GM12892 (cell line): ENCODE results near the gene CFAP46.

ENCODE experiments used
- DNase-seq: peaks from one replicate; pipeline ENCODE4 v3.0.0; 2011; ENCODE audit not compliant: insufficient read length
- FAIRE-seq: peaks from 2 replicates; lab custom pipeline; 2011; peaks lifted over from hg19 to GRCh38; lab: Jason Lieb, UNC
- POLR2A ChIP-seq: IDR thresholded peaks from 2 replicates; pipeline ENCODE4 v1.6.1; 2011; ENCODE audit warnings: low read depth, low read length, control low read depth
- POLR2AphosphoS5 ChIP-seq: IDR thresholded peaks from 2 replicates; pipeline ENCODE4 v1.6.1; 2011; ENCODE audit warnings: low read depth, low read length, control low read depth
- TAF1 ChIP-seq: IDR thresholded peaks from 2 replicates; pipeline ENCODE4 v1.6.1; 2011; ENCODE audit warnings: low read depth, mild to moderate bottlenecking, control low read depth, low read length, borderline replicate concordance

Gene CFAP46

GRCh38 chr10:132886211-132887099 lies 55.9 kb downstream of the CFAP46 start:
- FAIRE-seq, result no peak
- DNase-seq, result no peak
- TF ChIP-seq POLR2AphosphoS5 (no peak), TAF1 (no peak), POLR2A (no peak)

DNA sequence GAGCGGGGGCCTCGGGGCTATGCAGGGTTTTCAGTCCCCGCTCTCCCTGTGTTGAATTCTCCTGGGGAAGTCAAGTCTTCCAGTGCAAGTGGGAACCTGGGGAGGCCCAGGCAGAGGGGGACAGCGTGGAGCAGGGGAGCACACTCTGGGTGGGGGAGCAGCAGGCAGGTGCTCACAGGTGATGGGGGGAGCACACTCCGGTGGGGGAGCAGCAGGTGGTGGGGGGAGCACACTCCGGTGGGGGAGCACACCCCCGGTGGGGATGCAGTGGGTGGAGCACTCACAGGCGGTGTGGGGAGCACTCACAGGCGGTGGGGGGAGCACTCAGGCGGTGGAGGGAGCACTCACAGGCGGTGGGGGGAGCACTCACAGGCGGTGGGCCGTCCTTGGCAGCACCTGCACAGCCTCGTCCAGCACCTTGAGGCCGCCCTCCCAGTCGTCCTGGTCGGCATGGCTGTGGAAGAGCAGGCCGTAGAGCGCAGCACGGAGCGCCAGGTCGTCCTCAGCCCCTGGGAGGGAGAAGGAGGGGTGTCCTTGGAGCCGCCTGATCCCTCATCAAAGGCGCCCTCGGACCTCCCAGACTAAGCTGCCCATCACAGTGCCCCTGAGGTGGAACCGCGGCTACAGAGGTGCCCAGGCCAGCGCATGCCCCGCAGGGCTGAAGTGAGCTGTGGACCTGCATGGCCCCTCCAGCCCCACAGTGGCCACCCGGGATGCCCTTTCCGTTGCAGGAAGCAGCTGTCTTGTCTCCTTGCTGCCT lies 56.7 kb downstream of the CFAP46 start:
- FAIRE-seq (no peak), DNase-seq (no peak)
- TF ChIP-seq POLR2A (no peak), TAF1 (no peak), POLR2AphosphoS5 (no peak)

- FAIRE-seq, result no peak
Observed at GRCh38 chr10:132884691-132885271, 57.6 kb downstream of the CFAP46 start.

DNA sequence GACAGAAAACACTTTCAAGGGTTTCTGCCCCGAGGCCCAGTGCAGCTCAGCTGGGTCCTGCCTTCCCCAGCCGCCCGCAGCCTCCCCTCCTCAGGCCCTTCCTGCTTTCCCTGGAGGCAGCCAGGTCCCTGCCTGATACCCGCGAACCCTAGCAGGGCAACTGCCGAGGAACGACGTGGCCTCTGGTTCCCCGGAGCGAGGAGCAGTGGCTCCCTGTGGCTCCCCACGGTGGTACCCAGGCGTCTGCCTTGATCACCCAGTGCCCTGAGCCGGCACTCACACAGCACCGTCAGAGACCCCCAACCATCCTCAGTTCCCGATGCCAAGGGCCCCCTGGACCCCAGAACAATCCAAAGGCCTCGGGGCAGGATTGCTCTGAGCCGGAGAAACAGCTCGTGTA lies 58.3 kb downstream of the CFAP46 start:
- TF ChIP-seq POLR2A (no peak), POLR2AphosphoS5 (no peak), TAF1 (no peak)
- no peak for FAIRE-seq

More at GRCh38 chr10:132884691-132885271, 57.6 kb downstream of the CFAP46 start:
- TF ChIP-seq POLR2A (no peak), POLR2AphosphoS5 (no peak)
- DNase-seq, result no peak

GRCh38 chr10:132883391-132883881 lies 58.9 kb downstream of the CFAP46 start:
- FAIRE-seq, result no peak
- no peak for DNase-seq
- no peak for TF ChIP-seq POLR2AphosphoS5
- TF ChIP-seq POLR2A, result no peak
- no peak for TF ChIP-seq TAF1

More for the DNA sequence above, 58.3 kb downstream of the CFAP46 start:
- no peak for DNase-seq

DNA sequence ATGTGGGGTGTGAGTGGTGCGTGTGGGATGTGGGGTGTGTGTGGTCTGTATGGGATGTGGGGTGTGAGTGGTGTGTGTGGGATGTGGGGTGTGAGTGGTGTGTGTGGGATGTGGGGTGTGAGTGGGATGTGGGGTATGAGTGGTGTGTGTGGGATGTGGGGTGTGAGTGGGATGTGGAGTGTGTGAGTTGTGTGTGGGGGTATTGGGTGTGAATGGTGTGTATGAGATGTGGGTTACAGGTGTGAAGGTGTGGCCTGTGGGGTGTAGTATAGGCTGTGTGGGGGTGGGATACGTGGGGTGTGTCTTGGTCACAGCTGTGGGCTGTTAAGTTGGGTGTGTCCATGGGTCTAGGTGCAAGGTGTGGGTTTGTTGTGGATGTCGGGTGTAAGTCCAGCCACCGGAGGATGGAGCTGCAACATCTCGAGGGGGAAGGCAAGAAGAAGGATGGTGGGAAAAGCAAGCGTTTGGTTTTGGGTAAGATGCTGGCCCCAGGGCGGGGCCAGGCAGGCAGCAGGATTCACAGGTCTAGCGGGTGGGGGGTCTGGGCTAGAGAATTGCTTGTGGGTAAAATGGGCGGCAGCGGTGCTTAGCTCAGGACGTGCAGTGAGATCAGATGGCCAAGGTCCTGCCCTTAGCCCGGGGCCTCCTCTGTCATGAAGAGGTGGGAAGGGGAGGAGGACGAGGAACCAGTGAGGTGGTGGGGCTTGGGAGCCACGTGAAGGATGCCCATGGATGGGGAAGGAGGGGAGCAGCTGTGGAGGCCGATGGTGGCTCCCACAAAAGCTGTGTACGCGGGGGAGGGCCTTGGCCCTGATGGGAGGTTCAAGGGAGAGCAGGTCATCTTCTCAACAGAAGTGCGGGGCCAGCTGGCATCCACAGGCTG lies 60.1 kb downstream of the CFAP46 start:
- TF ChIP-seq TAF1, result no peak
- no peak for TF ChIP-seq POLR2A
- DNase-seq (no peak), FAIRE-seq (no peak)

DNA sequence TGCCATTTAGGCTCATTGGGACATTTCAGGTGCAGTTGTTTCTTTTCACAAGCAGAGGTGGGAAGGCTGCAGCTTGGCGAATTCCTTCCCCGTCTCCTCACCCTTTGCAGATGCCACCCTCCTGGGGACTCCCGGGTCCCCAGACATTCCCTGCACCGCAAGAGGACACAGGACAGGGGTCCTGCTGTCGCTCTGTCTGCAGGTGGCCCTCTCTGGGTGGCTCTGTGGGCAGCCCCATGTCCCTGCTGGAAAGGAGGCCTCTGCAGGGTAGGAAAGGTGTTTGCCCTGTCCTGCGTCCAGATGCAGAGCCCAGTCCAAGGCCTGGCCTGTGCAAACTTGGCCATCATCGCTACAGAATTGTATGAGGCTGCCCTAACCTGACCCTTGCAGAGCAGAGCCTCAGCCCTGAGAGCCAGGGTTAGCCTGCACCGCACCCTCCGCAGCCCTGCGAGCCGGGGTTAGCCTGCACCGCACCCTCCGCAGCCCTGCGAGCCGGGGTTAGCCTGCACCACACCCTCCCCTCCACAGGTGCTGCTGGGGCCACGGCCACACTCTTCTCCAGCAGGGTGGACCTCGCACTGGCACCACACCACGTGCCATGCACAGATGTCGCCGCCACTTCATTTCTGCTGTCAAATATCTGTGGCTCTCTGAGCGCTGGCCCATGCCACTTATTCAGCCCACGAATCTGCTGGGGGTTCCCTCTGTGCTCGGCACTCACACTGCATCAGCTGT lies 61.0 kb downstream of the CFAP46 start:
- DNase-seq (no peak), FAIRE-seq (no peak)
- no peak for TF ChIP-seq TAF1
- TF ChIP-seq POLR2A, result no peak
- TF ChIP-seq POLR2AphosphoS5, result no peak

GRCh38 chr10:132880128-132880981 lies 62.0 kb downstream of the CFAP46 start:
- TF ChIP-seq POLR2AphosphoS5 (no peak), TAF1 (no peak), POLR2A (no peak)
- FAIRE-seq (no peak), DNase-seq (no peak)

DNA sequence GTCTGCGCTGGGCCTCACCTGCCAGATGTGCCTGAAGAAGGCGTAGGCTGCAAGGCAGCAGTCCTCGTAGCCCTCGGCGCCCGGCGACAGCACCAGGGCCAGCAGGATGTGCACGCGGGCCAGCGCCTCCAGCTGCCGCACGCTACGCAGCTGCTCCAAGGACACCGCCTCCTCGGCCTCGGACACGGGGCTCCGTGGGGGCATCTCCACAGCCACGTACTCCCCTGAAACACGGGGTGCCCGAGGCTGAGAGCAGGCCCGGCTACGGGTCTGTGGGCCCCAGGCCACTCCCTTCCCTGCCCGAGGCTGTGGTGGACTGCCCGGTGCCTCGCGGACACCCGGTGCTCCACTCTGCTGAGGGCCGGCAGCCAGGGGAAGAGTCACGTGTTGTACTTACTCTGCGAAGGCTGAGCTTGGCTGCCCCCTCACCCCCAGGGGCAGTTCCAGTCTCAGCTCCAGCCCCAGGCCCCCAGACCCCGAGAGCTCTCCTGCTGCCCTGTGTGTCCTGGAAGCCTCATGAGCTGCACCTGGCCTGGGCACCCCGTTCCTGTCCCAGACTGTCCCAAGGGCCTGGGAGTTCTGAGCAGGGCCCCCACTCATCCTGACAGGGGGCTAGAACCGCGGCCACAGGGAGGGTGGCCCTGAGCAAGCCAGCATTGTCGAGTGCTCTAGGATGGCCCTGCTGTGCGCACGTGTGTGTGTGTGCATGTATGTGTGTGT lies 62.8 kb downstream of the CFAP46 start:
- no peak for DNase-seq
- FAIRE-seq, result no peak
- TF ChIP-seq POLR2A (no peak), TAF1 (no peak), POLR2AphosphoS5 (no peak)
